Erythroblast (primary cell): ENCODE results near the gene OR52B4.

Source experiments
- GATA1 ChIP-seq: IDR thresholded peaks from 2 replicates; pipeline ENCODE4 v1.6.1; 2011; ENCODE audit warnings: low read depth, mild to moderate bottlenecking, control low read depth, low read length, moderate library complexity
- POLR2A ChIP-seq: IDR thresholded peaks from 2 replicates; pipeline ENCODE4 v1.6.1; 2011; ENCODE audit warnings: mild to moderate bottlenecking, low read length

DNA sequence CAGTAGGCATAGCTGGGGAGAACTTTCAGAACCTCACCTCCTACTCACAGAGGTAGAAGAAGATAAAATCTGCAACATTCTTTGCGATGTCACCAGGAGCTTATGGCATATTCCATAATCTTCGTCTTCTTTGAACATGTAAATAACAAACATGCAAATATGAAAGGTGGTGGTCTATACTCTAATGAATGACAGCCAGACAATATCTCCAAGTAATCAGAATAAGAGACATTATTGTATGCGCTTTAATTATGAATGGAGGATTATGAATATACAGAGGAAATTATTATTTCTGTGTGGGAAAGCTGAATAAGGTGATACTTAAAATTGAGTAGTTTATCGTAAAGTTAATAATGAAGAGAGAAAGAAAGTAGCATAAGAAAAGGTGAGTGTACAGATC lies at the start of gene OR52B4:
- TF ChIP-seq POLR2A (no peak), GATA1 (no peak)
